Urothelium cell line (cell line): ENCODE data around the gene SLC30A7.
"Not testable (repeated sequence)": the region's sequence is repeated elsewhere in the genome, so short reads cannot be mapped to it uniquely, and the experiment has no call there.

Source experiments
- DNase-seq: peaks from one replicate; pipeline ENCODE4 v3.0.0; 2011; ENCODE audit warnings: low spot score, mixed read lengths
- FAIRE-seq: peaks from 2 replicates; lab custom pipeline; 2011; peaks lifted over from hg19 to GRCh38; lab: Jason Lieb, UNC

SLC30A7 gene

GRCh38 chr1:100889869-100890482 lies 5.9 kb upstream of the SLC30A7 start:
- not testable (repeated sequence) for FAIRE-seq, DNase-seq

DNA sequence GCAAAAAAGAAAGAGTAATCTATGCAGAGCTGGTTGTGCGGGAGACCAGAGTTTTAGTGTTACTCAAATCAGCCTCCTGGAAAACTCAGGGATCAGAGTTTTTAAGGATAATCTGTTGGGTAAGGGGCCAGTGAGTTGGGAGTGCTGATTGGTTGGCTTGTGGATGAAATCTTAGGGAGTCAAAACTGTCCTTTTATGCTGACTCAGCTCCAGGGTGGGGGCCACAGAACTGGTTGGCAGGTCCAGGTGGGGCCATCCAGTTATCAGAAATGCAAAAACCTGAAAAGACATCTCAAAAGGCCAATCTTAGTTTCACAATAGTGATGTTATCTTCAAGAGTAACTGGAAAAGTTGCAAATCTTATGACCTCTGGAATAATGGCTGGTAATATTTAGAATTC lies 4.5 kb upstream of the SLC30A7 start:
- no peak for FAIRE-seq
- DNase-seq, result no peak

DNA sequence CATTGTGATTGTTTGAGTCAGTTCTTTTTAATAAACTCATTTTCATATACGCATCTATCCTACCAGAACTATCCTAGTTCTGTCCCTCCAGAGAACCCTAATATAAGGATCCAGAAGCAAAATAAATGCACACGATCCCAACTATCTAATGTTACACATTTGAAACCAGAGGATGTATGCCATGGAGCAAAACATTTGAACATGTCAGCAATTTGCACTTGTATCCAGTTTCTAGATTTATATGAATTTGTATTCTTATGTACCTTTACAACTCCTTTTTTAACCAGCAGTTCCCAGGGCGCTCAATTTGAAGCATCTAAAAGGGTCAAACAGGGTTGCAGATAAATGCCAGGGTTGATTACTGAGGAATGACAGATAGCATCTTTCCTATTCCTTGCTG lies 3.3 kb upstream of the SLC30A7 start:
- no peak for FAIRE-seq
- DNase-seq, result no peak

DNA sequence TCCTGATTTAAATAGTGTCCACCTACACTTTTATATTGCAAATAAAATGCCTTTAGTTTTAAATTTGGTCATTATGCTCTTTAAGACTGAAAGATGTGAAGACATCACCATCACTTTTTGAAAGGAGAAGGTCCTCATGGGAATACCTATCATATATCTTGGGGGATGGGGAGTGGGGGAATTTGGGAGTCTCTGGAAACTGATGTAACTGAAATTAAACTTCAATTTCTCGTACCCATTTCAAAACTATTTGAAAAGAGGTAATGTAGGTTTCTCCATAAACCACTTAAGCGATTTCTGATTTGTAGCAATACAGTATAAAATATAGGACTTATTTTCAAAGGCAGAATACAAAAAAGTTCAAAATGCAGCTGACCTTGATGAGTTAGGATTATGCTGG lies 2.2 kb upstream of the SLC30A7 start:
- DNase-seq, result no peak
- FAIRE-seq, result no peak

- FAIRE-seq (no peak), DNase-seq (peak; percentile 85)
Observed at GRCh38 chr1:100894603-100895539, 1.0 kb upstream of the SLC30A7 start, which contains the start of gene EXTL2. Gene EXTL2 (minus strand): TSS chr1:100894842. CDS start chr1:100888757, 6,085 bp downstream.

DNA sequence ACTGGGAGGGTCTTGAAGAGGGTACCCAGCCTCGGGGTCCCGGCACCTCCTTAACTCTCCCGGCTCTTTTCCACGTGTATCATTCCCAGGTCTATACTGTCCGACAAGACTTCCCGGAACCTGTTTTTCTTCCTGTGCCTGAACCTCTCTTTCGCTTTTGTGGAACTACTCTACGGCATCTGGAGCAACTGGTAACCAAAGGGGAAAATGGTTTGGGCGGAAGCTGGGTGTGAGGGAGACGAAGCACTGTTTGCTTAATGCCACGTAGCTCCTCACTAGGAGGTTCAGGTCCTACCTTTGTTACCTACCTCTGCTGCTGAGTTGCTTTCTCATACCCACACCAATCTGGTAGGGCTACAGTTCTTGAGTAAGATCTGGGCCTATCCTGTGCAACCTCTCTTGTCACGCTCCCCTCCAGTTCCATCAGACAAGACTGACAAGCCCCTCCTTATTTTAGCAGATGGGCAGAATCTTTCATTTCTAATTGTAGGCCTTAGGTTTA lies 642 bp downstream of the SLC30A7 start:
- no peak for FAIRE-seq
- DNase-seq, result peak; percentile 14

DNA sequence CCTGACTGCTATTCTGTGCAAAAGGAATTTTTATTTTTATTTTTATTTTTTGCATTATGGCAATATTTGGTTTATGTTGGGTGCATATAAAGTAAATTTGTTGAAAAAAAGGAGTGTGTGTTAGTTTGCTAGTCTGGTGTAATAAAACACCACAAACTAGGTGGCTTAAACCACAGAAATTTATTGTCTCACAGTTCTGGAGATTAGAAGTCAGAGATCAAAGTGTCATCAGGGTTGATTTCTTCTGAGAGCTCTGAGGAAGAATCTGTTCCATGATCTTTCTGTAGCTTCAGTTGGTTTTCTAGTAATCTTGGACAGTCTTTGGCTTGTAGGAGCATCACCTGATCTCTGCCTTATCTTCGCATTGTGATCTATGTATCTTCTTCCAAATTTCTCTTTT lies 6.5 kb downstream of the SLC30A7 start:
- no peak for FAIRE-seq
- DNase-seq, result no peak

- DNase-seq, result no peak
- no peak for FAIRE-seq
Observed at GRCh38 chr1:100903777-100904176, 7.9 kb downstream of the SLC30A7 start.

DNA sequence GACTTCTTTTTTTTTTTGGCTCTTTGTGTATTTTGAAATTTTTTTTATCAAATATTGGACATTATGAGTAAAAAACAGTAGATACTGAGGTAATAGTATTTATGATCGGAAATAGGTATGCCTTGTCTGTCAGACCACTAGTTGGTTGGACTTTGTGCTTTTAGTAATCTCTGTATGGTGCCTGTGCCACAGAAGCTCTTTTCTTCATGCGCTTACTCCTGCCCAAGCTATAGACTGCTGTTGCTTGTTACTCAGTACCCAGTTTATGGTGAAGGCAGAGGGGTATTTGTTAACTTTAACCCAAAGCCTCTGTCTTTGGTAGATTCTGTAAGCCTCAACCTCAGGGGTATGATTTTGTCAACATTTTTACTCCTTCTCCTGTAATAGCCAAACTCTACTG lies 8.6 kb downstream of the SLC30A7 start:
- no peak for DNase-seq
- FAIRE-seq, result no peak

DNA sequence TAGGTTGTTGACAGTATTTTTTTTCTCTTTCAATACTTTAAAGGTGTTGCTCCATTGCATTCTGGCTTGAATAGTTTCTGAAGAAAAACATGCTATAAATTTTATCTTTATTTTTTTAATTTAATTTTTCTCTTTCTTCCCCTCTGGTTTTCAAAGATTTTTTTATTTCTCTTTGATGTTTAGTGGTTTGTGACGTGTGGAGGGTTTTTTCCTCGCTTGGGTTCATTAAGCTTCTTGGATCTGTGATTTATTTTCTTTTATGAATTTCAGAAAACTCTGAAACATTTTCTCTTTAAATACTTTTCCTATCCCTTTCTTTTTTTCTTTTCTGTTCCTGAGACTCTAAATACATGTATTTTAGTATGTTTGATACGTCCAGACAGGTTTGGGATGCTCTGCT lies 9.3 kb downstream of the SLC30A7 start:
- DNase-seq (no peak), FAIRE-seq (no peak)

- FAIRE-seq (no peak), DNase-seq (no peak)
Observed at GRCh38 chr1:100907887-100908286, 12.0 kb downstream of the SLC30A7 start.

GRCh38 chr1:100909018-100909417 lies 13.1 kb downstream of the SLC30A7 start:
- no peak for FAIRE-seq
- no peak for DNase-seq

GRCh38 chr1:100912019-100912418 lies 16.1 kb downstream of the SLC30A7 start:
- no peak for FAIRE-seq
- DNase-seq, result no peak

DNA sequence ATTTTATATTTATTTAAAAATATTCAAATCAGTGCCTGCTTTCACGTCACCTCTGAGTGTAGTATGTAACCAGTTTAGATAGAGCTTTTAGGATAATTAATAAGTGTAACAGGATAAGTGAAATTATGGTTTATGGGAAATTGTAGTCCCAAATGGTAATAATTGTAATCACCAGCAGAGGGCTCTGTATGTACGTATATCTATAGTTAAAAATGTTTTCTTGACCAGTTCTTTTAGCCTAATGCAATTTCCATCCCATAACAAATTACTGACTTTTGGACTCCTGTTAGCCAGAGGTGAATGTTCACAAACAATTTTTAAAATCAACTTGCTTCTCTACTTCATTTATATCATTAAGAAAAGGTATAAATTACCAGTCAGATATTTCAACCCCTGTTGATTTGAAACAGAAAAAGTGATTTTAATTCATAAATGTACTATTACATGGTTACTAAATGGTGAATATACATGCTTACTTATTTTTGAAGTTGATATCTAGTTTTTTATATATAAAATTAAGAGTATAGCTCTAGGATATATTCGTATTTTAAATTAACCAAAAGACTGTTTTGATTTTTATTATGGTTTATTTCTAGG lies 25.3 kb downstream of the SLC30A7 start:
- FAIRE-seq, result no peak
- DNase-seq, result peak; percentile 18

DNA sequence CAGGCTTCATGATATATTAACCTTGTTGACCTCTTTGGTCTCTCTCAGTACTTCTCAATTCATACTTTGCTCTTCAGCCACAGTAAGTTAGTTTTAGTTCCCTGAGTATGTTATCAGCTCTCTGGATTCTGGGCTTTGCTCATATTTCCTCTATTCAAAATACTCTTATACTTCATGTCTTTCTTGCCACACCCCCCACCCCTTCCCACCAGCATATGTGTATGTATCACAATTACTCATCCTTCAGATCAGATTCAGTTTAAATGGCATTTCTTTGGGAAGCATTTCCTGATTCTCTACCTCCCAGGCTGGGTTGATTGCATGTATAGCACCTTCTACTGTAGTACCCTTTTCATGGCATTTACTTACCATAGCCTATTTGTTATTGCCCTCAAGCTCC lies 28.3 kb downstream of the SLC30A7 start:
- DNase-seq (no peak), FAIRE-seq (no peak)

DNA sequence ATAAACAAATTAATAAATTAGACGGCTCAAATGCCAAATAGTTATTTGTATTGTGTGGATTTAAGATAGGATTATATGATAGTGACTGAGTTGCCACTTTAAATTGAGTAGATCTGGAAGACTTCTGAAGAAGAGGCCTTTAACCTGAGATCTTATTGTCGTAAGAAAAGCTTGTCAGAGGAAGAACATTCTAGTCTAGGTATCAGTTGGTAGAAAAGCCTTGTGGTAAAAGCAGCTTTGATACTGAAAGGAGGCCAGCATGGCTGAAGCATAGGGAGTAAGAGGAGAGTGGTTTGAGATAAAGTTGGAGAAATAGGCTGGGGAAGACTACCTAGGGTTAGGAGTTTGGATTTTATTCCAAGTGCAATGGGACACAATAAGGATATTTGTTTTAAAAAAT lies 29.1 kb downstream of the SLC30A7 start:
- FAIRE-seq, result no peak
- DNase-seq, result no peak

DNA sequence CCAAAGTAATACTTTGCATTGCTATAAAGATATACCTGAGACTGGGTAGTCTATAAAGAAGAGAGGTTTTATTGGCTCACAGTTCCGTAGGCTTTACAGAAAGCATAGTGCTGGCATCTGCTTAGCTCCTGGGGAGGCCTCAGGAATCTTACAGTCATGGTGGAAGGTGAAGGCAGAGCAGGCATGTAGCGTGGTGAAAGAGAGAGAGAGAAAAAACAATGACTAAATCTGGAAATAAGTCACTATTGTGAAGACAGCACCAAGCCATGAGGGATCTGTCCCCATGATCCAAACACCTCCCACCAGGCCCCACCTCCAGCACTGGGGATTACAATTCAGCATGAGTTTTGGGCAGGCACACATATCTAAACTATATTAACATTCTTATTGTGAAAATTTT lies 30.4 kb downstream of the SLC30A7 start:
- DNase-seq, result no peak
- FAIRE-seq, result no peak

- DNase-seq, result no peak
Observed at GRCh38 chr1:100927276-100927675, 31.4 kb downstream of the SLC30A7 start.

DNA sequence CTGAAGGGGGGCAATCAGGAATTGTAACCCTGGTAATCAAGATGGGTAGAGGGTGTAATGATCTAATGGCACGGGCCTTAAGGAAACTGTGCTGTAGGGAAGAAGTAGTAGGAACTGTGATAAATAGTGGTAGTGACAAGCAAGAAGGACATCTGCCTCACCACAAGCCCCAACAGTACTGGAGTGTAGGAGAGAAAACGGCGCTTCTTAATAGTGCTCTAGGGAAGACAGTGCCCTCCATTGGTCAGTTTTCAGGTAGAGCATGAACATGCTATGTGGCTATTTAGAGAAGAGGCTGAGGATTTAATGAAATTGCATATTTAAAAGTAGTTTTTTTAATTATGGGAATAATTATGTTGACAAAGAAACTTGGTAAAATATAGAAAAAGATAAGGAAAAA lies 32.2 kb downstream of the SLC30A7 start:
- FAIRE-seq (no peak), DNase-seq (no peak)

More at GRCh38 chr1:100927276-100927675, 31.4 kb downstream of the SLC30A7 start:
- no peak for FAIRE-seq

- DNase-seq (no peak), FAIRE-seq (no peak)
Observed at GRCh38 chr1:100930494-100930893, 34.6 kb downstream of the SLC30A7 start.

DNA sequence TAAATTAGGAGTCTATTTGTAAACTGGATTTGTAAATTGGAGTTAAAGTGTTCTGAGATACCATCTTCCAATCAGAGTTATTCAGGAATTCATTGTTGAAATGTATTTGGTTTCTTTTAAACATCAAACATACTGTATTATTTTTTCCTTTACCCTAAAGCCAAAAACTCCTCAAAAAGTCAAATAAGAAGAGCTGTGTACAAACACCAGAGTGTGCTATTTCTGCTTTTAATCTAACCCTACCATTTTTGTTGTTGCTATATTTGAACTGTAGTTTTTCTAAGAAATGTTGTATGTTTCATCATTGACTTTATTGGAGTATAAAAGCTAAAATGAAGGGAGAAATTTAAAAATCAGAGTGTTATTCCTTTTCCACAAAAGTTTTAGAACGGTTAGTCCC lies 35.8 kb downstream of the SLC30A7 start:
- FAIRE-seq (no peak), DNase-seq (no peak)
